Measurements from ENCODE around the gene IMPACT. TPM values are rescaled to one million over a fixed set of nuclear protein-coding genes. Genes with fewer than 3 reads are reported as not detected.

The IMPACT gene
- total RNA-seq, 1 experiment from 2014 or later = 48.8 TPM

- peaks cover 4% of the 10 kb centered on the region; the same call in 1 of the 2 replicates for H3K9me2 ChIP-seq (replicated peaks; ENCODE audit: insufficient read depth, low read length)
- H3K9me3 ChIP-seq (ENCODE audit: low read length) = no peaks in the 10 kb centered on the region
- H3K27me3 ChIP-seq (ENCODE audit: low read length) = no peaks in the 10 kb centered on the region
- peak overlapping the region; percentile 94 for H3K4me2 ChIP-seq (ENCODE audit: low read depth, low read length, poor library complexity, severe bottlenecking)
- peaks cover 18% of the 10 kb centered on the region; the same call in 1 of the 2 replicates for H3K36me3 ChIP-seq (ENCODE audit: insufficient read depth, low read length)
- no peaks in the 10 kb centered on the region for H4K20me1 ChIP-seq (ENCODE audit: insufficient read depth, low read depth, low read length)
- peaks cover 24% of the 10 kb centered on the region for H3K4me1 ChIP-seq (ENCODE audit: low read length)
- peaks cover 36% of the 10 kb centered on the region for H3K79me2 ChIP-seq (ENCODE audit: low read length)
- DNase-seq = no peak
- H3K9ac ChIP-seq (ENCODE audit: low read length) = no peak overlapping the region
- no peak overlapping the region for H2AFZ ChIP-seq (ENCODE audit: low read length)
- H3K4me3 ChIP-seq (ENCODE audit: low read length) = peak overlapping the region; percentile 79; the same call in 1 of the 2 replicates
- H3K27ac ChIP-seq (ENCODE audit: low read length) = no peak overlapping the region
Measured at GRCh38 chr18:24428709-24429108, 2.2 kb downstream of the IMPACT start.

GRCh38 chr18:24429188-24429587 is 2.7 kb downstream of the IMPACT start:
- no peaks in the 10 kb centered on the region for H4K20me1 ChIP-seq (ENCODE audit: insufficient read depth, low read depth, low read length)
- no peak overlapping the region for H3K9ac ChIP-seq (ENCODE audit: low read length)
- no peak overlapping the region for H3K4me2 ChIP-seq (ENCODE audit: low read depth, low read length, poor library complexity, severe bottlenecking)
- no peak for DNase-seq
- H3K27me3 ChIP-seq (ENCODE audit: low read length) = no peaks in the 10 kb centered on the region
- H3K79me2 ChIP-seq (ENCODE audit: low read length) = peaks cover 39% of the 10 kb centered on the region
- no peak overlapping the region for H2AFZ ChIP-seq (ENCODE audit: low read length)
- H3K4me1 ChIP-seq (ENCODE audit: low read length) = peaks cover 24% of the 10 kb centered on the region
- H3K9me2 ChIP-seq (replicated peaks; ENCODE audit: insufficient read depth, low read length) = peaks cover 4% of the 10 kb centered on the region; the same call in 1 of the 2 replicates
- H3K27ac ChIP-seq (ENCODE audit: low read length) = no peak overlapping the region
- peaks cover 18% of the 10 kb centered on the region; the same call in 1 of the 2 replicates for H3K36me3 ChIP-seq (ENCODE audit: insufficient read depth, low read length)
- no peak overlapping the region for H3K4me3 ChIP-seq (ENCODE audit: low read length)
- H3K9me3 ChIP-seq (ENCODE audit: low read length) = no peaks in the 10 kb centered on the region

GRCh38 chr18:24432618-24433017 is 6.1 kb downstream of the IMPACT start:
- H3K9me2 ChIP-seq (replicated peaks; ENCODE audit: insufficient read depth, low read length) = no peaks in the 10 kb centered on the region

GRCh38 chr18:24436939-24437338 is 10.5 kb downstream of the IMPACT start:
- H3K9me2 ChIP-seq (replicated peaks; ENCODE audit: insufficient read depth, low read length) = no peaks in the 10 kb centered on the region
- H3K36me3 ChIP-seq (ENCODE audit: insufficient read depth, low read length) = peaks cover 36% of the 10 kb centered on the region; the same call in 1 of the 2 replicates
- H3K27me3 ChIP-seq (ENCODE audit: low read length) = no peaks in the 10 kb centered on the region
- peaks cover 7% of the 10 kb centered on the region; the same call in 1 of the 2 replicates for H3K79me2 ChIP-seq (ENCODE audit: low read length)
- H3K4me1 ChIP-seq (ENCODE audit: low read length) = no peaks in the 10 kb centered on the region
- no peak overlapping the region for H3K9ac ChIP-seq (ENCODE audit: low read length)
- H3K9me3 ChIP-seq (ENCODE audit: low read length) = no peaks in the 10 kb centered on the region
- no peak for DNase-seq
- H3K27ac ChIP-seq (ENCODE audit: low read length) = no peak overlapping the region
- no peak overlapping the region for H3K4me3 ChIP-seq (ENCODE audit: low read length)
- no peak overlapping the region for H2AFZ ChIP-seq (ENCODE audit: low read length)
- no peak overlapping the region for H3K4me2 ChIP-seq (ENCODE audit: low read depth, low read length, poor library complexity, severe bottlenecking)
- H4K20me1 ChIP-seq (ENCODE audit: insufficient read depth, low read depth, low read length) = no peaks in the 10 kb centered on the region

More at GRCh38 chr18:24432618-24433017, 6.1 kb downstream of the IMPACT start:
- Histone ChIP-seq H2AFZ (ENCODE audit: low read length) (no peak overlapping the region), H3K4me3 (ENCODE audit: low read length) (no peak overlapping the region), H3K27ac (ENCODE audit: low read length) (no peak overlapping the region), H4K20me1 (ENCODE audit: insufficient read depth, low read depth, low read length) (no peaks in the 10 kb centered on the region), H3K4me2 (ENCODE audit: low read depth, low read length, poor library complexity, severe bottlenecking) (no peak overlapping the region), H3K9ac (ENCODE audit: low read length) (no peak overlapping the region), H3K4me1 (ENCODE audit: low read length) (peaks cover 11% of the 10 kb centered on the region), H3K36me3 (ENCODE audit: insufficient read depth, low read length) (peaks cover 33% of the 10 kb centered on the region; the same call in 1 of the 2 replicates), H3K9me3 (ENCODE audit: low read length) (no peaks in the 10 kb centered on the region), H3K27me3 (ENCODE audit: low read length) (no peaks in the 10 kb centered on the region), H3K79me2 (ENCODE audit: low read length) (peaks cover 30% of the 10 kb centered on the region)
- no peak for DNase-seq

- Histone ChIP-seq H3K27ac (ENCODE audit: low read length) (no peak overlapping the region), H3K4me3 (ENCODE audit: low read length) (no peak overlapping the region), H3K9ac (ENCODE audit: low read length) (no peak overlapping the region), H3K9me3 (ENCODE audit: low read length) (no peaks in the 10 kb centered on the region), H3K36me3 (ENCODE audit: insufficient read depth, low read length) (peaks cover 63% of the 10 kb centered on the region), H3K27me3 (ENCODE audit: low read length) (no peaks in the 10 kb centered on the region), H2AFZ (ENCODE audit: low read length) (no peak overlapping the region), H3K4me1 (ENCODE audit: low read length) (peaks cover 9% of the 10 kb centered on the region; the same call in 1 of the 2 replicates), H3K79me2 (ENCODE audit: low read length) (no peaks in the 10 kb centered on the region), H3K4me2 (ENCODE audit: low read depth, low read length, poor library complexity, severe bottlenecking) (no peak overlapping the region), H4K20me1 (ENCODE audit: insufficient read depth, low read depth, low read length) (no peaks in the 10 kb centered on the region), H3K9me2 (replicated peaks; ENCODE audit: insufficient read depth, low read length) (no peaks in the 10 kb centered on the region)
- peak; percentile 43 for DNase-seq
Measured at GRCh38 chr18:24443870-24444269, 17.4 kb downstream of the IMPACT start.

GRCh38 chr18:24446453-24446852 is 20.0 kb downstream of the IMPACT start:
- peaks cover 9% of the 10 kb centered on the region; the same call in 1 of the 2 replicates for H3K4me1 ChIP-seq (ENCODE audit: low read length)
- no peaks in the 10 kb centered on the region for H3K9me3 ChIP-seq (ENCODE audit: low read length)
- no peaks in the 10 kb centered on the region for H4K20me1 ChIP-seq (ENCODE audit: insufficient read depth, low read depth, low read length)
- DNase-seq = no peak
- no peaks in the 10 kb centered on the region for H3K27me3 ChIP-seq (ENCODE audit: low read length)
- no peaks in the 10 kb centered on the region for H3K9me2 ChIP-seq (replicated peaks; ENCODE audit: insufficient read depth, low read length)
- H3K4me3 ChIP-seq (ENCODE audit: low read length) = no peak overlapping the region
- no peak overlapping the region for H3K9ac ChIP-seq (ENCODE audit: low read length)
- H3K27ac ChIP-seq (ENCODE audit: low read length) = no peak overlapping the region
- no peaks in the 10 kb centered on the region for H3K79me2 ChIP-seq (ENCODE audit: low read length)
- H3K4me2 ChIP-seq (ENCODE audit: low read depth, low read length, poor library complexity, severe bottlenecking) = no peak overlapping the region
- H3K36me3 ChIP-seq (ENCODE audit: insufficient read depth, low read length) = peaks cover 59% of the 10 kb centered on the region
- no peak overlapping the region for H2AFZ ChIP-seq (ENCODE audit: low read length)

- Histone ChIP-seq H3K27me3 (ENCODE audit: low read length) (no peaks in the 10 kb centered on the region), H3K4me2 (ENCODE audit: low read depth, low read length, poor library complexity, severe bottlenecking) (no peak overlapping the region), H2AFZ (ENCODE audit: low read length) (no peak overlapping the region), H3K4me3 (ENCODE audit: low read length) (no peak overlapping the region), H3K4me1 (ENCODE audit: low read length) (peaks cover 9% of the 10 kb centered on the region; the same call in 1 of the 2 replicates), H3K9me2 (replicated peaks; ENCODE audit: insufficient read depth, low read length) (no peaks in the 10 kb centered on the region), H3K36me3 (ENCODE audit: insufficient read depth, low read length) (peaks cover 55% of the 10 kb centered on the region), H3K27ac (ENCODE audit: low read length) (no peak overlapping the region), H4K20me1 (ENCODE audit: insufficient read depth, low read depth, low read length) (no peaks in the 10 kb centered on the region), H3K79me2 (ENCODE audit: low read length) (no peaks in the 10 kb centered on the region), H3K9ac (ENCODE audit: low read length) (no peak overlapping the region), H3K9me3 (ENCODE audit: low read length) (no peaks in the 10 kb centered on the region)
- DNase-seq = no peak
Measured at GRCh38 chr18:24446953-24447538, 20.6 kb downstream of the IMPACT start.

GRCh38 chr18:24447961-24448360 is 21.5 kb downstream of the IMPACT start:
- no peak overlapping the region for H3K4me2 ChIP-seq (ENCODE audit: low read depth, low read length, poor library complexity, severe bottlenecking)
- H2AFZ ChIP-seq (ENCODE audit: low read length) = no peak overlapping the region
- H3K79me2 ChIP-seq (ENCODE audit: low read length) = no peaks in the 10 kb centered on the region
- no peak overlapping the region for H3K9ac ChIP-seq (ENCODE audit: low read length)
- no peaks in the 10 kb centered on the region for H4K20me1 ChIP-seq (ENCODE audit: insufficient read depth, low read depth, low read length)
- no peak overlapping the region for H3K27ac ChIP-seq (ENCODE audit: low read length)
- peaks cover 9% of the 10 kb centered on the region; the same call in 1 of the 2 replicates for H3K4me1 ChIP-seq (ENCODE audit: low read length)
- H3K27me3 ChIP-seq (ENCODE audit: low read length) = no peaks in the 10 kb centered on the region
- no peaks in the 10 kb centered on the region for H3K9me2 ChIP-seq (replicated peaks; ENCODE audit: insufficient read depth, low read length)
- H3K9me3 ChIP-seq (ENCODE audit: low read length) = no peaks in the 10 kb centered on the region
- DNase-seq = no peak
- H3K36me3 ChIP-seq (ENCODE audit: insufficient read depth, low read length) = peaks cover 54% of the 10 kb centered on the region
- H3K4me3 ChIP-seq (ENCODE audit: low read length) = no peak overlapping the region
